ENCODE measurements around the gene MYO1D. TPM values are rescaled to one million over a fixed set of nuclear protein-coding genes. Genes with fewer than 3 reads are reported as not detected.

Gene MYO1D
- total RNA-seq, 1 experiment from 2014 or later: 206 TPM

- H3K27me3 ChIP-seq (replicated peaks; ENCODE audit: control insufficient read depth, insufficient read depth, low read length): no peaks in the 10 kb centered on the region
- intact Hi-C loops (cut with micrococcal nuclease; ENCODE audit: unreplicated experiment): loop anchor here (5.0 kb wide), 3 partner anchors 47 to 192 kb away; partner anchors contain the start of gene ZNF207
- peak; percentile 95 to 98 for TF ChIP-seq CTCF (IDR thresholded peaks at IDR 0.05; ENCODE audit: insufficient read depth in 1 of 2, low read depth in 1 of 2, low read length in 1 of 2, severe bottlenecking in 1 of 2, unreplicated experiment in 1 of 2)
- Mint-ChIP-seq H3K4me1 (ENCODE audit: low read depth, unreplicated experiment) (peaks cover 22% of the 10 kb centered on the region), H3K9me3 (ENCODE audit: unreplicated experiment) (no peaks in the 10 kb centered on the region), H3K36me3 (ENCODE audit: insufficient read depth, unreplicated experiment) (peaks cover 51% of the 10 kb centered on the region), H3K27me3 (ENCODE audit: insufficient read depth, unreplicated experiment) (no peaks in the 10 kb centered on the region), H3K4me3 (ENCODE audit: unreplicated experiment) (peak within 1 kb of the TSS; percentile 75), H3K27ac (ENCODE audit: unreplicated experiment) (peak within 1 kb of the TSS; percentile 37)
- H3K4me1 ChIP-seq: peaks cover 20% of the 10 kb centered on the region
- CTCF ChIA-PET: interaction anchor here (0.7 to 1.8 kb wide), 22 partner anchors 12 to 554 kb away, joined by 3 to 14 read pairs (median 4); partner anchors contain the start of gene CDK5R1
- POLR2A ChIA-PET: interaction anchor here (0.6 to 1.5 kb wide), 9 partner anchors 14 to 239 kb away, joined by 3 to 18 read pairs (median 4); partner anchors contain the start of gene CDK5R1
- H3K36me3 ChIP-seq (ENCODE audit: control insufficient read depth, insufficient read depth, low read length): no peaks in the 10 kb centered on the region; the same call in 1 of the 2 replicates
- H3K9me3 ChIP-seq: no peaks in the 10 kb centered on the region
- peak within 1 kb of the TSS; percentile 93 for H3K4me3 ChIP-seq (ENCODE audit: low read depth, low read length)
- TSS peak; percentile 92 for BruUV-seq (replicated peaks)
- DNase-seq: peak; percentile 99
These were observed 432.4 kb downstream of the MYO1D start, which contains the start of gene PSMD11 for GRCh38 chr17:32444301-32445073. Gene PSMD11, plus strand, starts transcription at chr17:32444510. Its CDS starts 14 bp downstream, at chr17:32444524.

GRCh38 chr17:32443827-32444300, 433.1 kb downstream of the MYO1D start:
- Mint-ChIP-seq H3K27ac (ENCODE audit: unreplicated experiment) (peak overlapping the region; percentile 37), H3K9me3 (ENCODE audit: unreplicated experiment) (no peaks in the 10 kb centered on the region), H3K36me3 (ENCODE audit: insufficient read depth, unreplicated experiment) (peaks cover 45% of the 10 kb centered on the region), H3K27me3 (ENCODE audit: insufficient read depth, unreplicated experiment) (no peaks in the 10 kb centered on the region), H3K4me1 (ENCODE audit: low read depth, unreplicated experiment) (peaks cover 22% of the 10 kb centered on the region), H3K4me3 (ENCODE audit: unreplicated experiment) (peak overlapping the region; percentile 75)
- ChIA-PET POLR2A (interaction anchor here (0.6 to 1.5 kb wide), 6 partner anchors 28 to 238 kb away, joined by 3 to 18 read pairs (median 4); partner anchors contain the start of gene CDK5R1), CTCF (interaction anchor here (0.5 to 1.8 kb wide), 22 partner anchors 12 to 554 kb away, joined by 3 to 14 read pairs (median 4); partner anchors contain the start of gene CDK5R1)
- DNase-seq: no peak
- H3K9me3 ChIP-seq: no peaks in the 10 kb centered on the region
- H3K27me3 ChIP-seq (replicated peaks; ENCODE audit: control insufficient read depth, insufficient read depth, low read length): no peaks in the 10 kb centered on the region
- no TSS peak for BruUV-seq (replicated peaks)
- H3K4me1 ChIP-seq: peaks cover 20% of the 10 kb centered on the region
- intact Hi-C loops (cut with micrococcal nuclease; ENCODE audit: unreplicated experiment): loop anchor here (5.0 kb wide), 3 partner anchors 47 to 192 kb away; partner anchors contain the start of gene ZNF207
- H3K4me3 ChIP-seq (ENCODE audit: low read depth, low read length): peak overlapping the region; percentile 93
- no peak for TF ChIP-seq CTCF (IDR thresholded peaks at IDR 0.05; ENCODE audit: insufficient read depth in 1 of 2, low read depth in 1 of 2, low read length in 1 of 2, severe bottlenecking in 1 of 2, unreplicated experiment in 1 of 2)
- H3K36me3 ChIP-seq (ENCODE audit: control insufficient read depth, insufficient read depth, low read length): no peaks in the 10 kb centered on the region

Other genes with a start within 250 kb of the MYO1D start
- gene TMEM98, start 51.0 kb upstream of the MYO1D start, total RNA-seq (2022): 189 and 229 TPM in 2 replicates
- gene SPACA3, start 114.7 kb upstream of the MYO1D start, total RNA-seq (2022): 0.82 and 1.1 TPM in 2 replicates